Tongue (tissue), 2 donors: ENCODE results near the gene TC2N. TPM values are rescaled to one million over a fixed set of nuclear protein-coding genes. Genes with fewer than 3 reads are reported as not detected.
"Not testable (repeated sequence)": the region's sequence is repeated elsewhere in the genome, so short reads cannot be mapped to it uniquely, and the experiment has no call there.

Experiments used
- DNase-seq: peaks from one replicate; pipeline ENCODE4 v3.0.0-alpha.2; 2015
- total RNA-seq: library from RNA; depleted of rRNA; stranded (reverse); fragments of >200 nt; gene quantifications from one replicate; pipeline ENCODE4 v1.2.3, GENCODE V29; 2014

TC2N gene
- 30.9 TPM for total RNA-seq

DNA sequence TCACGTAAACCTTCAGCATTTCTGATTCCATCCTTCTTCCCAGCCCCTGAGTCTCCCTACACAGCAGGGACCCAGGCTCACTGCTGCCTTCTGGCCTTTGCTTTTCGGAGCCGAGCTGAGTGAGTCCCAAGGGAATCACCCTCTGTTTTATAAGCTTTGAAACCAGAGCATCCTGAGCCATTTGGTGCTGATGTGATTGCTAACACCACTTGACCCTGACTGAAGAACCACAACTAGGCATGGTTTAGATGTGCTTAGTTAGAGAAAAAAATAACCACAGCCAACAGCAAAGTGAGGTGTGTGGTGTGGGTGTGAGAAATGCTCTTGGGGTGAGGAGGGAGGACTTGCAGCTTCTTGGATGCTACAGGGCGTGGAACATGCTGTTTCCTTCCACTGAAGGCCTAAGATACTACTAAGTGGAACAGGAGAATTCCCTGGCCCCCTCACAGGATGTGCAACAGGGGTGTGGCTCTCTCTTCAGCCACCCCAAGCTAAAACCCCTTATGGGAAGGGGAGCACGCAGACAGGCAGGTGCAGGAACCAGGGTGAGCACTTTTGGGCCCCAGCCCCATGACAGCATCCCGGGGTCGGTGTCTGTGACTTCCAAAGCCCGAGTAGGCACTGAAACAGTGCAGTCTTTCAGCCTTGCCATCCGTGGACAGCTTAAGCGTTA lies at the start of gene TC2N:
TC2N (minus strand) TSS at position 221 of the 673 bp plus-strand sequence. CDS start 53,767 bp downstream, outside the sequence.
- no peak for DNase-seq

DNA sequence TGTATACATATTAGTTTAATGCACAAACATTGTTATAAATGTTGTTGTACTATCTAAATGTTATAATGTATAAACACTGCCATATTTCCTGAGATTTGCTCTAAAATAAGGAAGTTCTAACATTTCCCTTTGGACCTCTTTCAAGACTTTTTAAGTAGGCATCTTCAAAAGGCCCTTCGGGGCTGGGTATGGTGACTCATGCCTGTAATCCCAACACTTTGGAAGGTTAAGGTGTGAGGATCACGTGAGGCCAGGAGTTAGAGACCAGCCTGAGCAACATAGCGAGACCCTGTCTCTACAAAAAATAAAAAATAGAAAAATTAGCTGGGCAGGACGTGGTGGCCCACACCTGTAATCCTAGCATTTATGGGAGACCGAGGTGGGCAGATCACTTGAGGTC lies 44.7 kb upstream of the TC2N start:
- DNase-seq, result no peak

DNA sequence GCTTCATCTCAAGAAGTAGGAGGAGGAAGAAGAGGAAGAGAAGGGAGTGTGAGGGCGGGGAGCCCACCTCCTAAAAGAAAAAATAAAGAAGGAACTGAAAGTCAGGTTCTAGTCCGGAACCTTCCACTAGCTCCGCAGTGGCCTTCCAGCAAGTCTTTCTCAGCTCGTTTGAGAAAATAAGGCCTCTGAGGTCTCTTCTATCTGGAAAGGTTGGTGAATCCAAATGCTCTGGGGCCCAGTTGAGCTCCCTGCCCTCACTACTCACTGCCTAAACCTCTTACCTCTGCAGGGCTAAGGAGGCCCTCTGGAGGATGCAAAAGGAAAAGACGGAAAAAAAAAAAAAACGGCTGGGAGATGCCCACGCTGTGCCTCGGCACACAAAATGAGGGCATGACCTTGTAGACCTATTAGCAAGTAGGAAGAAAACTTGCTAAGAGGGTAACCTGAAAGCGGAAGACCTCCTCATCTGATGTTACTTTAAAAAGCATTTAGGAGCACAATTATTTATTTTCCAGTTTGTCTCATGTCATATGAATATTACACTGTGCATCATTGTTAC lies 44.2 kb upstream of the TC2N start:
- peak; percentile 57 for DNase-seq

DNA sequence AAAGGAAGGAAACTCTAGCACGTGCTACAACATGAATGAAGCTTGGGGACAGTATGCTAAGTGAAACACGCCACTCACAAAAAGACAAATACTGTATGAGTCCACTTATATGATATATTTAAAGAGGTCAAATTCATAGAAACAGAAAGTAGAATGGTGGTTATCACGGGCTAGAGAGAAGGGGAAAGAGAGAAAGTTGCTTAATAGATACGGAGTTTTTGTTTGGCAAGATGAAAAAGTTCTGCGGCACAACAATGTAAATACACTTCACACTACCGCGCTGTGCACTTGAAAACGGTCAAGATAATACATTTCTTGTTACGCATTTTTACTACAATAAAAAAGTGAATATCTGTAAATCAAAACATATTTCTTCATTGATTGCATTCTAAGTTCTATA lies 42.9 kb upstream of the TC2N start:
- no peak for DNase-seq

DNA sequence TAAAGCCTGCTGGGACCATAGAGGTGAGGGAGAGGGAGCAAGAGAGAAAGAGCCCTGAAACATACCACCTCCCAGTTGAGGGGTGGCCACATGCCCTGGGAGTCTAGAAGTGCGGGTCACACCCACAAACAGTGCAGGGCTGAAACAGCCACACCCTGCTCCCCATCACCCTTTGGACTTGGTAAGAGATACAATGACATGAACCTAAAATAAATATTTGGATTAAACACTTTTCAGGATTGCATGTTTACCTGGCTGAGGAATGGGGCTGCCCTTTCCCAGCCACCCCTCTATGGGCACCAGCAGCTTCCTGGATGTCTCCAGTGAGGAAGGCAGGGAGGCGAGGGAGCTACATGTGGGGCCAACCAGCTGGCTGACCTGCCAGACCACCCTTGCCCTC lies 39.0 kb upstream of the TC2N start:
- DNase-seq, result no peak

DNA sequence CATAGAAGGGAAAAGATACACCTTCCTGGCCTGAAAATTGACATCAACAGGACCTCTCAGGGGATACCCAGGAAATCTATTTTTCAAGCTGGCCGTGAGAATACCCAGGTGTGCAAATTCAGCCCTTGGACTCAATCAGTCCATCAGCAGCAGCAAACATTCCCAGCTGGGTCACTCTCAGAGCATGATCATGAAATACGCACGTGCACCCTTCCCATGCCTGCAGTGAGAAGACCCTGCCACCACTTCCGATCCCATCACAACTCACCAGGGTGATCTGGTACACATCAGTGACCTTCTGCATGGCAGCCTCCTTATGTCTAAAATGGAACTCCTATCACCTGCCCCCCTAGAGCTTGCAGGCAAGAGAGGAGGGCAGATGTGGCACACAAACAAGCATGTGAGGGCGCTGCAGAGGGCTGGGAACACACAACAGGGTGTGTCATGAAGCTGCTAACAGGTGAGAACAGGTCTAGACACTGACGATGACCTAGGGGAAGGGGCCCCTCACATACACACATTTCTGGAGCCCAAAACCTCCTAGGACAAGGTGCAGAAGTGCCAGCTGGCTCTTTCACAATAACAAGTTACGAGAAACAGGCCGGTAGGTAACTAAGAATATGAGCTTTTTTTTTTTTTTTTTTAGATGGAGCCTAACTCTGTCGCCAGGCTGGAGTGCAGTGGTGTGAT lies 37.8 kb upstream of the TC2N start:
- no peak for DNase-seq

DNA sequence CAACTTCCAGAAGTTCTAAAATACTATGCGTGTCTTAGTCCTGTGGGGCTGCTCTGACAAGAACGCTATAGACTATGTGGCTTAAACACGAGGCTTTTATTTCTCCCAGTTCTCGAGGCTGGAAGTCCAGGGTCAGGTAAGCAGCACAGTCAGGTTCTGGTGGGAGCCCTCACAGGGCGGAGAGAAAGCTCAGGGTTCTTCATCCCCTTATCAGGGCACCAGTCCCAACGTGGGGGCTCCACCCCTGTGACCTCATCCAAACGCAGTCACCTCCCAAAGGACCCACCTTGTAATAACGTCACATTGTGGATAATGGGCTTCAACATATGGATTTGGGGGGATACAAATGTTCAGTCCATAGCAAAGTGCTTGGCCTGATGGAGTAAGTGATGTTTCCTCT lies 37.1 kb upstream of the TC2N start:
- DNase-seq, result no peak

DNA sequence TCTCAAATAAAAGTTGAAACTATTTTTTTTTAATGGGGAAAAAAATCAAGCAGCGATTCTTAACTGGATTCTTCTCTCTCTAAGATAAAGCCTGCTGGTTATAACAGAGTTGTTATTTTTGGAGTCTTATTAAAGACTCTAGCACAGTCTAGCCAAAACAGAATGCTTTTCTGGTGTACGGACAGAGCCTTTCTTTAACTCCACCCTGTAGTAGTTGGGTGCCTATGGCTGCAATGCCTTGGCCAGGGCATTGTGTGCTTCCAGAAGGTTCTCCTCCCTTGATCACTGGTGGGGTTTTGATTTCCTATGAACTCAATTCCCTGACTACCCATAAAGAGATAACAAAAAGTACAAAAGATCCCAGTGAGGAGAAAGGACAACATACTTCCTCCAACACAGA lies 35.7 kb upstream of the TC2N start:
- no peak for DNase-seq

DNA sequence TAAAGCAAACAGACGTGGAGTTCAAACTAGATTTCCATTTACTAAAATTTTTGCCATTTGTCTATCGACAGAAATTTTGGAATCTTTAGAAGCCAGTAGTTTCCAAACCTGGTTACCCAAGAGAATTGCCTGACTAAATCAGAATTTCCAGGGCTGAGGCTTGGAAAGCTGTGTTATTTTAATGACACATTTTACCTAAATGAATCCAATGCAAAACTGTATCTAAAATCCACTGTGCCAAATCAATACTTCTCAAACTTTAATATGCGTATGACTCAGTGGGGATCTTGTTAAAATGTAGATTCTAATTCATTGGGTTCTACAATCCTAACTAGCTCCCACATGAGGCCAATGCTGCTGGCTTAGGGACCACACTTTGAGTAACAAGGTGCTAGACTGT lies 35.0 kb upstream of the TC2N start:
- DNase-seq, result no peak

DNA sequence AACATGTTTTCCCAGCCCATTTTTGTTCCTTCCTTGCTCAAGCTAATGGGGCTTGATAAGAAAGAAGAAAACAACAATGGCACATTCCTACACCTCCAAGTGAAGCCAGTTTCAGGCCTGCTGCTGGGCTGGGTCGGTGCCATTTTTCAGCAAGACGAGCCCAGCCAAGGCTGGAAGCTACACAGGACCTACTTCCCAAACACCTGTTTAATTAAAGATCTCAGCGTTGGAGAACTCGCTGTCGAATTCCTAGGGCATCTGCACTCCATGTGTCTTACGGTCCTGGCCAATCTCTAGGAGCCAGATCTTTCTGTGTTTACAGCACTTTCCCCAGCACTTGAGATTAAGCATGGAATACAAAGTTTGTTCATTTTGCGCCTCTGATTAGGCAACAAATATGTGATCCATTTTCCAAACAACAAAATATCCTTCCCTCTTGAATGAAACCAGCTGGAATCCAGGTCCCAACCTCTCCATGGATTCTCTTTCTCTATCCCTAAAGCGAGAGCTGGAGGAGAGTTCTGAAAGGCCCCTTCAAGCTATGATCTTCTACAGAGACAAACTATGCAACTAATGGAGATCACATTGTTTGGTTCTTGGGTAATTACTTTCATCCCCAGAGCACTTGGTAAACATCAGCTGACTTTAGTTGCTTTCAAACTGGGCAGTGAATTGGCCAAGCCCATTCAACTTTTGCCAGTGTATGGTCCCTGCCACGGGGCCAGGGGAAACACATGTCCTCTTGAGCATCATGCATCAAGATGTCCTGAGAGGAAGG lies 34.3 kb upstream of the TC2N start:
- DNase-seq, result peak; percentile 82

DNA sequence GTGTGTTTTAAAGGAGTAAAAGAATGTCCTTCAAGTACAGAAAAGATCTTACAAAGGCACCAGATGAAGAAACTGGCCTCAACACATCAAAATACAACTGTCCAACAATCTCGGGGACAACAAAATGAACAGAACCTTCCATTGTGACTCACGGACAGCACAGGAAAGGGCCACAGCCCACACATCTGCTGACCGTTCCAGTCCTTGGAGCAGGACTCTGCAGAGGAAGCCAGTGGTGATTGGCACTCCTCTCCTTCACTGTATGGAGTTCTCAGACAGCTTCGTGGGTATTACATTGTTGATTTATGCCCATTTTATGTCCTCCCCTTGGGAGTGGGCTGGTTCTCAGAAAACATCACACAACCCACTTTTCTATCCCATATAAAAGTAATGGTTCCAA lies 32.5 kb upstream of the TC2N start:
- no peak for DNase-seq

DNA sequence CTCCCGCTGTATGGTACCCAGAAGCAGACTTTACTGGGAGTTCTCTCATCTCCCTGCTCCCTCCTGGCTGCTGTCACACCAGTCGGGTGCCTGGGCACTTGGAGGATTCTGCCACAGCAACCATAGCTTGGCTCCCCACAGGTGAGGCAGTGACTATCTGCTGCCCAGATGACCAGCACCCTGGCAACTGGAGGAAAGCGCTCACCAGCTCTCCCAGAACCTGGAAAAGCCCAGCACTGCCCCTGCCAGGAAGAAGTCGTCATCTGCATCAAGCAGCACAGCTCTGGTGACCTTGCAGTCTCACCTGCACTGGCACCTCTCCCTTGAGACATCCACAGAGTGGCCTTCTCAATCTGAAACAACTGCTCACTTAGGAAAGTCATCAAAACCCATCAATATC lies 31.9 kb upstream of the TC2N start:
- DNase-seq, result no peak

DNA sequence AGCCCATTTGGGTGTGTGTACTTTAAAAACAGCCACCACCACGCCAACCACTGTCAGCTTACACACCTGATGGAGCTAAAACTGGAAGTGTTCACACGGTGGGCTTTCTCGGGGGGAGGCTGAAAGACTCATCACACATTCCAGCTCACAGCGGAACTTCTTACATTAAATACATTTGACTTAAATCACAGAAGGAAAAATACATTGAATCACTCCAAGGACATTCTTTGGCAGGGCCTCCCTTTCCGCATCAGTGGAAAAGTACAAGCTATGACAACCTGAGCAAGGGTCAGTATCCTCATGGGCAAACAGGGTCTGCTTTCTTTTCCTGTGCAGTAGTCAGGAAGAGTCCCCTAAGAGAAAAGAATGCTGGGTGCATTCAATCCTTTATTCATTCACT lies 31.0 kb upstream of the TC2N start:
- peak; percentile 83 for DNase-seq

DNA sequence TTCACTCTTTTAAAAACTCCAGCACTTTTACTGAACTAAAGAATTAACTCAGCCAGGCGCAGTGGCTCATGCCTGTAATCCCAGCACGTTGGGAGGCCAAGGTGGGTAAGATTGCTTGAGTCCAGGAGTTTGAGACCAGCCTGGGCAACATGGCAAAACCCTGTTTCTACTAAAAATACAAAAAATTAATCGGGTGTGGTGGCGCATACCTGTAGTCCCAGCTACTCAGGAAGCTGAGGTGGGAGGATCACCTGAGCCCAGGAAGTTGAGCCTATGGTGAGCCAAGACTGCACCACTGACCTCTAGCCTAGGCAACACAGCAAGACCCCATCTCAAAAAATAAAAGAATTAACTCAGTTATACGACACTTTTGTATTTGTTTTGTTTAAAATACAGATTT lies 30.4 kb upstream of the TC2N start:
- DNase-seq, result not testable (repeated sequence)

DNA sequence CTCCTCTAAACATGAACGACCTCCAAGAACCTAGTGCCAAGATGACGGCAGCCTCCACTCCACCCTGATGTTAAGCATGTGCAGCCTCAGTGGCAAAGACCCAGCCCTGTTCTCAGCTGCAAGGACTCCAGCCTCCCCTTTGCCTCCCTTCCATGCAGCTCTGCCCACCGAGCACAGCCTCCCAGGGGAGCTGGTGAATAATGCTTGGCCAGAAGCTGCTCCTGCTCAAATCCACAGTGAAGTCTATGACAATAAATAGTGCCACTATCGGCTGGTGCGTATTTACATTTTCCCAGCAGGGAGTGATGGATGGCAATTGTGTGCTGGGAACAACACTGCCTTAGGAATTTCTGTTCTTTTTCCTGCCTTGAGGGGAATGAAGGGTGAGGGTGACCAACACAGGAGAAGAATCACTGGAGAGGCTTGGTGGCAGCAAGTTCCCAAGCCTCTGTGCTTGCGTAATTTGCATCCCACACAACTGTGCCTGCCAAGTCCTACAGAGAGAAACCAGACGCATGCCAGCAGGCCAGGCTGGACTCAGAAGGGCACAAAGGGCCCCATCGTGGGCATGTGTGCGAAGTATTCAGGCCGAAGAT lies 29.9 kb upstream of the TC2N start:
- DNase-seq, result peak; percentile 71

DNA sequence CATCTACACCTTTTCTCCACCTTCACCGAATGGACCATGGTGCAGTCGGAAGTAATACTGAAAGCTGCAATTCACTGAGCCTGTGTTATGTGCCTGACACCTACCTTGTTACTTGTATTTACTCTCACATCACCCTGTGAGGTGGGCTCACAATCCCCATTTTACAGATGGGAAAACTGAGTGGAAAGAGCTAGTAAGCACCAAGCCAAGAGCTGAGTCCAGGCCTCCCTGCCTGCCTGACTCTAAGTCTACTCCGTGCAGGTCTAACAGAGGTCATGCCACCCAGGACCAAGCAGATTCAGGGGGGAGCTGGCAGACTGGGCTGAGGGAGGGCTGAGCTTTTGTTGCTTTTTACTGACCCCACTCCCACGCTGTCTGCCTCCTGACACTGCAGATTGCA lies 29.1 kb upstream of the TC2N start:
- DNase-seq, result no peak

DNA sequence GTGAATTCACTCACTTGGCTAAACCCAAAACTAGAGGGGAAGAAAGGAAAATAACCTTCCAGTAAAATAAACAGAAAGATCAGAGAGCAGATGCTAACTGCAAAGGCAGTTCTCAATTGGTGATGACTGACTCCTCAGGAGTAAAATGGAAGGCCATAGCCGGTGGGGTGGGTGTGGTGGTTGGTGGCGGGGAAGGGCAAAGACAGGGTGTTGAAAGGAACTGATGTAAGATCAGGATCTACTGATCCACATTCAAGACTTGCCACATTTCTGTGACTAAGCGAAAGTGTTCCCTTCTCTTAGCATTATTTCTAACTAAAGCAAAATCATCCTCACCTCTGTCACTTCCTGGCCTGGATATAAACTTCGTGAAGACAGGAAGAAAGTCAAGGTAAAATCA lies 26.3 kb upstream of the TC2N start:
- peak; percentile 33 for DNase-seq

DNA sequence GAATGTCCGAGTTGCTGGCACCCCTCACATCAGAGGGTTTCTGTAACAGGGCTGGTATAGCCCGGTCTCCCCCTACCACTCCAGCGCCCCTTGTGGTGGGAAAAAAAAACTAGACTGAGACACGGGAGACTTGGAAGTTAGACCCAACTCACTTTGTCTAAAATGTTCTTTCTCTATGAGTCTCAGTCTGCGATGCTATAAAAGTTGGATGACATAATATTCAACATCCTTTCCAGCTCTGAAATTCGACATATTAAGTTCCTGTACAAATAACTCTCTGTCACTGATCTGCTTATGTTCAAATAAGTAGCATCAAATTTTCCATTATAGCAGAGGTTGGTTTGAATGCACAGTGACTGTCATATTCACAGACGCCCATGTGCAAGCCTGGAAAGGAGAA lies 25.7 kb upstream of the TC2N start:
- DNase-seq, result peak; percentile 81

DNA sequence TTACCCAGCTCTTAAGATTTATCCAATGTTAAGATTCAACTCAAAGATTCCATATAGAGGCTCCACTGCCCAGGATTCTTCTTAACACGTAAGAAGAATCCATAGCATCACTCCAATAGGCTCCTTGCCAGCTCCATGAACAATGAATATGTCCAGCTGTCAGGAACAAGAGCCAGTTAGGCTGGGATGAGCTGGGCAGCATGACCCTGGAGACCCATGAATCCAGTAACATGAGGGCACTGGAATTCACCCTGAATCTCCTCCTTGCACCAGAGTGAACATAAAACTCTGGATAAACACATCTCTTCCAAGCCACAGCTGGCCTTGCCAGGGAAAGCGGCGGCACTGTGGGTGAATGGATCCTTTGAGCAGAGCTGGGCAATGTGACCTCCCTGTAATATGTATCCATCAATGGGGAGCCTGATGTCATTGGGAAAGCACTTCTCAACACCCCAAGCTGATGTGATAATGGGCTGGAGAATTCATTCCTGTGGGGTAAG lies 24.4 kb upstream of the TC2N start:
- DNase-seq, result peak; percentile 90

DNA sequence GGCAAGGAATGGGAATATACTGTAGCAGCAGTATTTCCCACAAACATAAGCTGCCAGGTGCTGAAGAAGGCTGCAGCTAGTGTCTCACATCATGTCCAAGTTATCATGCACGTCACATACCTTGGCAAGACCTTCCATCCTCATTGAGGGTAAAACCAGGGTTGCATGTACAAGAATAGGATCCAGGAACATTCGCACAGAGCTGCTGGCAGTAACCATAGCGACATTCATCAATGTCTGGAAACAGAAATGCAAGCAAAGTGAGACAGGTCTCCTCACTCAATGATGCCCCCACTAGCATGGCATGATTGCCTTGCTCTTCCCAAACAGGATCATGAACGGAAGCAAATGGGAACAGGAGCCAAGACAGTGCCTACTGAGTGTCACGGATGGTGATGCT lies 23.8 kb upstream of the TC2N start:
- peak; percentile 28 for DNase-seq

DNA sequence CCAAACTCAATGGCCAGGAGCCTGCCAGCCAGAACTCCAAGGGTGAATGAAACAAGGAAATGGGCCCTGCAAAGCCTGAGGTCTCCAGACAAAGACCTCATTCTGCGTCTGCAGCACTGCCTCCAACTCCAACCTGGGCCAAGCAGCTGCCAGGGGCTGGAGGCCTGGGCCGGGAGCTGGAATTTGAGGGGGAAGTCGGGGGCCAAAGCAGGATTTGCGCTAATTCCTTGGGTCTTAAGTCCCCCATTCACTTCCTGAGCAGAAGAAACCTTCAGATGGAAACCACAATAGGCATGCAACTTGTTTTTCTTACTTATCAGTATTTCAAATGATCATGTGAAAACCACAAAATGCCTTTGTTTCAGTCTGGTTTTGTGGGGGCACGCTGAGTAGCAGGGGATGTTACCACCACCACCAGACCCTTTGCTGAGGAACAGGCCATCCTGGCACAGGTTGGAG lies 23.0 kb upstream of the TC2N start:
- peak; percentile 83 for DNase-seq

DNA sequence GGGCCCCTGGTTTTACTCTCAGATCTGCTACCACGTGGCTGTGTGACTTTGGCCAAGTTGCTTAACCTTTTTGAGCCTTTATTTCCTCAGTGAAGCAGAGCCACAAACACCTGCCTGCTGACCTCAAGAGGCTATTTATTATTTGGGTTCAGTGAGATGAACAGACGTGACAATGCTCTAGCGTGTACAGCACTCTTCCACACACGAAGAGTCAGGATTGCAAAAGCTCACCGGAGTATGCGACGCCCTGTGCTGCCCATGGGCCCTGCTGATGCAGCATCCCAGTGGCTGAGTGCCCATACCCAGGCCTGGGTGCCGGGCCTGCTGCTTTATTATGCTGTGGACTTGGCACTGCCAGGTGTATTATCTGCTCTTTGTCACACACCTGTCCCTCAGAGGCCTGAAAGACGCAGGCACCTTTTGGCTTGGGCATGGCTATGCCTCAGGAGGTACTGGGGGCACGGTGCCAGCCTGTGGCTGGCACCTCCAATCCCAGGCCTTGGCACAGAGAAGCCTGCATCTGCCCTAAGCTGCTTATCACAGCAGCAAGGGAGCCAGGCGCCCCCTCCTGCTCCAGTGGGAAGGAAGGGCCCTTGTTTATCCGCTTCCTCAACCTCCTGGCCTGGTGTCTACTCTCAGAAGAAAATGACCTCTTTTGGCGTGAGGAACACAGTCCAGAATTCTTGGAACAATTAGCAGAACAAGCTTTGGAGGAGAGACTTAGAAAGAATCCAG lies 22.3 kb upstream of the TC2N start:
- DNase-seq, result peak; percentile 56
